Measurements from ENCODE around the gene SLC25A30. TPM values are rescaled to one million over a fixed set of nuclear protein-coding genes. Genes with fewer than 3 reads are reported as not detected.
"Not testable (repeated sequence)": the region's sequence is repeated elsewhere in the genome, so short reads cannot be mapped to it uniquely, and the experiment has no call there.

Gene SLC25A30
- total RNA-seq, 2 donors from 2014 or later, result 15.2 to 22.3 TPM

DNA sequence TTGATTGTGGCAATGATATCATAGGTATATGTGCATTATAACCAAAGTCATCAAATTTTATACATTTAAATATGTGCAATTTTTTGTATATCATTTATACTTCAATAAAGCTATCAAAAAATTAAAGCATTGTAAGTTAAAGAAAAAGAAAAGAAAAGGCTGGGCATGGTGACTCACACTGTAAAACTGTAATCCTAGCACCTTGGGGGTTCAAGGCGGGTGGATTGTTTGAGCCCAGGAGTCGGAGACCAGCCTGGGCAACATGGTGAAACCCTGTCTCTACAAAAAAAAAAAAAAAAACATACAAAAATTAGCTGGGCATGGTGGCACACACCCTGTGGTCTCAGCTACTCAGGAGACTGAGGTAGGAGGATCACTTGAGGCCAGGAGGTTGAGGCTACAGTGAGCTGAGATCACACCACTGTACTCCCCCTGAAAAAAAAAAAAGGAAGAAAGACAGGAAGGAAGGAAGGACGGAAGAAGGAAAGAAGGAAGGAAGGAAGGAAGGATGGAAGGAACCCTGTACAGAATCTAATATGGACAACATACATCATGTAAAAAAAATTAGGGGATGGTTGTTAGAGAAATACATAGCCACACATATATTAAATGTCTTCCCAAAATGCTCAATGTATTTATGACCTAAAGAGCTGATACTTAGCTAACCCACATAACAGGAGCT, 21.7 kb upstream of the SLC25A30 start:
- Mint-ChIP-seq H3K27me3 (no peaks in the 10 kb centered on the region), H3K27ac (no peak overlapping the region), H3K4me1 (peaks cover 12% of the 10 kb centered on the region), H3K36me3 (ENCODE audit: low read depth) (peaks cover 3% of the 10 kb centered on the region), H3K4me3 (no peak overlapping the region)
- no peak for ATAC-seq
- H3K9me3 ChIP-seq (ENCODE audit: control insufficient read depth, low read length, poor library complexity, severe bottlenecking), result no peaks in the 10 kb centered on the region
- DNase-seq, result no peak

DNA sequence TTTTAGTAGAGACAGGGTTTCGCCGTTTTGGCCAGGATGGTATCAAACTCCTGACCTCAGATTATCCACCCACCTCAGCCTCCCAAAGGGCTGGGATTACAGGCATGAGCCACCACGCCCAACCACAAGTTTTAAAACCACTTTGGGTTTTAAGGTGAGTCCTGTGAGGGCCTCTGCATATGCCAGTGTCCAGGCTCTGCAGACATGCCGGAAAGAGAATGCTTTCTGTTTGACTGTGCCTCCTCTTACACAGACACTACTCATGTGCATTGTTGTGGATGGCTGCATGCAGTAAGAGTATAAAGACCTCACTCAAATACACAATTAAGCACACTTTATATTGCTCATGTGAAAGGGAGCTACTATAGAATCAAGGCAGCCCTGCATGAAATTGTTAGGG, 20.8 kb upstream of the SLC25A30 start:
- Mint-ChIP-seq H3K4me3 (no peak overlapping the region), H3K36me3 (ENCODE audit: low read depth) (peaks cover 3% of the 10 kb centered on the region), H3K4me1 (peaks cover 12% of the 10 kb centered on the region), H3K27ac (no peak overlapping the region), H3K27me3 (no peaks in the 10 kb centered on the region)
- DNase-seq (no peak), ATAC-seq (no peak)
- H3K9me3 ChIP-seq (ENCODE audit: control insufficient read depth, low read length, poor library complexity, severe bottlenecking), result no peaks in the 10 kb centered on the region

DNA sequence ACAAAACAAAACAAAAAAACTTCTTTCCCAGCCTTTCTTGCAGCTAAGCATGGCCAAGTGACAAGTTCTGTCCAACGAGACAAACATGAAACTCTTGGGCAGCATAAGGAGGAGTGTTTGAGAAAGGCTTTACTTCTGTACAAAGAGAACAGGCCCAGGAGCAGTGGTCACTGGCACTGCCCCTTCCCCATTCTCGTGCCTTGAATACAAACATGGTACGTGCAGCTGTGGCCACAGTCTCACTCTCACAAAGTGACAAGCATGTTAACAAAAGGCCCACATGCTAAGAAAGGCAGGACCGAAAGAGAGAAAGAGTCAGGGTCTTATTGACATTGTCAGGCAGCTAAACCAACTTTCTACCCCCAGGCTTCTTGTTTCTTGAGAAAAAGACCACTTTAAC, 19.8 kb upstream of the SLC25A30 start:
- no peak for ATAC-seq
- peaks cover 12% of the 10 kb centered on the region for H3K4me1 Mint-ChIP-seq
- H3K27me3 Mint-ChIP-seq, result no peaks in the 10 kb centered on the region
- no peaks in the 10 kb centered on the region for H3K9me3 ChIP-seq (ENCODE audit: control insufficient read depth, low read length, poor library complexity, severe bottlenecking)
- no peaks in the 10 kb centered on the region for H3K36me3 Mint-ChIP-seq (ENCODE audit: low read depth)
- no peak for DNase-seq
- no peak overlapping the region for H3K27ac Mint-ChIP-seq
- H3K4me3 Mint-ChIP-seq, result no peak overlapping the region

DNA sequence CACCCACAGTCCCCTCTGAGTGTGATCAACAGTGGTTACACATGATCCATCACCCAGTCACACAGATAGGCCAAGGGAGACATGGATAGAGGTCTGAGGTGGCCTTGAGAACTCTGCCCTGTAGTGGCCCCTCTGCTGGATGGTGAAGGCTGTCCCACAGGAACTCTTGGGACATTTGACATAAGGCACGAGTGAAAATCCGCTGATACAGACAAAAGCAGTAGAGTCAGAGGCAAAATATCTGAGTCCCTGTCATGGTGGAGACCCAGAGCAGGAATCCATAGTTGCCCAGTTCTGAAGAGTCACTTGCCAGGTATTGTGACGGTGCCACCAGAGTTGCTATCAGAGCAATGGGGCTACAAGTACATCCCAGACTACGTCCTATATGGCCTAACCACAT, 18.8 kb upstream of the SLC25A30 start:
- DNase-seq, result no peak
- no peaks in the 10 kb centered on the region for H3K36me3 Mint-ChIP-seq (ENCODE audit: low read depth)
- H3K27me3 Mint-ChIP-seq, result no peaks in the 10 kb centered on the region
- H3K27ac Mint-ChIP-seq, result no peak overlapping the region
- H3K9me3 ChIP-seq (ENCODE audit: control insufficient read depth, low read length, poor library complexity, severe bottlenecking), result no peaks in the 10 kb centered on the region
- ATAC-seq, result no peak
- H3K4me3 Mint-ChIP-seq, result no peak overlapping the region
- H3K4me1 Mint-ChIP-seq, result peaks cover 9% of the 10 kb centered on the region

DNA sequence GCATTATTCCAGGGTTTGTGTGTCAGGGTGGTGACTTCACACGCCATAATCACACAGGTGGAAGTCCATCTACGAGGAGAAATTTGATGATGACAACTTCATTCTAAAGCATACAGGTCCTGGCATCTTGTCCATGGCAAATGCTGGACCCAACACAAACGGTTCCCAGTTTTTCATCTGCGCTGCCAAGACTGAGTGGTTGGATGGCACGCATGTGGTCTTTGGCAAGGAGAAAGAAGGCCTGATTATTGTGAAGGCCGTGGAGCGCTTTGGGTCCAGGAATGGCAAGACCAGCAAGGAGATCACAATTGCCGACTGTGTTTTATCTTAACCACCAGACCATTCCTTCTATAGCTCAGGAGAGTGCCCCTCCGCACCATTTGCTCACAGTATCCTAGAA, 18.2 kb upstream of the SLC25A30 start:
- Mint-ChIP-seq H3K4me1 (peaks cover 5% of the 10 kb centered on the region), H3K27me3 (no peaks in the 10 kb centered on the region), H3K4me3 (no peak overlapping the region), H3K27ac (no peak overlapping the region), H3K36me3 (ENCODE audit: low read depth) (peaks cover 2% of the 10 kb centered on the region)
- H3K9me3 ChIP-seq (ENCODE audit: control insufficient read depth, low read length, poor library complexity, severe bottlenecking), result no peaks in the 10 kb centered on the region
- ATAC-seq (no peak), DNase-seq (no peak)

DNA sequence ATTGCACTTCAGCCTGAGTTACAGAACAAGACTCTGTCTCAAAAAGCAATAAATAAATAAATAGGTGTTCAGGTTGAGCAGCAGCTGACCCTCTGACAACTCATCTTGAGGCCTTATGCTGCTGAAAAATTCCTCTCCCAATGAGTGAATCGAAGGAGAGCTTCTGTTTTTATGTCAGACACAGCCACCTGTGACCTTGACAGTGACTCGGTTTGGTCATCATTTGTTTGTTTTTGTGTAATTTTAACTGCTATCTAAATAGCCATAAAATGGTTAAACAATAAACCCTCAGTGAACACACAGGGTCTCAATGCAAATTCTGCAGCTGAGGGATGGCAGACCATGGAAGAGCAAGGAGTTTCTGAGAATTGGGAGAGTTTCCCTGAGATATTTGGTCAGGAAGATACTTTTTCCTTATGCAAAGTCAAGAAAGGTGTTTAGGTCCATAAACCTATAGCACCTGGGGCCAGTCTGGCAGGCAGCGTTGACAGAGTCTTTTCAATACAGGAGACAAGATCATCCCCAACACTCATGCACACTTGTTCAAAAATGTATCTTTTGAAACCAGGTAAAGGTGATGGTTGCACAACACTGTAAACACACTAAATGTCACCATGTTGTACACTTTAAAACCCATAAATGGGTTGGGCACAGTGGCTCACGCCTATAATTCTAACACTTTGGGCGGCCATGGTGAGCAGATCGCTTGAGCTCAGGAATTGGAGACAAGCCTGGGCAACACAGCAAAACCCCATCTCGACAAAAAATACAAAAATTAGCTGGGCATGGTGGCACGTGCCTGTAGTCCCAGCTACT, 16.6 kb upstream of the SLC25A30 start:
- ATAC-seq (no peak), DNase-seq (no peak)
- Mint-ChIP-seq H3K4me1 (peaks cover 2% of the 10 kb centered on the region), H3K27ac (no peak overlapping the region), H3K27me3 (no peaks in the 10 kb centered on the region), H3K4me3 (no peak overlapping the region), H3K36me3 (ENCODE audit: low read depth) (peaks cover 2% of the 10 kb centered on the region)
- no peaks in the 10 kb centered on the region for H3K9me3 ChIP-seq (ENCODE audit: control insufficient read depth, low read length, poor library complexity, severe bottlenecking)

DNA sequence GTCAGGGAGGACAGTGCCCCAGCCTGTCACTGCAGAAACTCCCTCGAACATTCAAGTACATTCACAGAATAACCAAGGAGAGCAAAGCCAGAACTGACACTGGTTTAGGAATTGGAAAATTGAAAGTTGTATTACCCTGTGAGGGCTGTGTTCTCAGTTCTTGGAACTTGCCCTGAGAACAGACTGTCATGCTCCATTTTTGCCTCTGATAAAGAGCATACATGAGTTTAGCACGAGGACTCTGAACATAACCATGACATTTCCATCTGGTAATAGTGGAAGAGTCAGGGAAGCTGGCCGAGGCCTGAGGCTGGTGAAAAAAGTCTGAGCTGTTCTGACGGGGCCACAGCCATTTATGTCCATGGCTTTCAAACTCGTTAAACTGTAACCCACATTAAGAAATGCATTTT, 15.2 kb upstream of the SLC25A30 start:
- no peak for ATAC-seq
- Mint-ChIP-seq H3K27me3 (no peaks in the 10 kb centered on the region), H3K27ac (no peak overlapping the region), H3K36me3 (ENCODE audit: low read depth) (peaks cover 2% of the 10 kb centered on the region), H3K4me3 (no peak overlapping the region), H3K4me1 (no peaks in the 10 kb centered on the region)
- H3K9me3 ChIP-seq (ENCODE audit: control insufficient read depth, low read length, poor library complexity, severe bottlenecking), result no peaks in the 10 kb centered on the region
- DNase-seq, result no peak

DNA sequence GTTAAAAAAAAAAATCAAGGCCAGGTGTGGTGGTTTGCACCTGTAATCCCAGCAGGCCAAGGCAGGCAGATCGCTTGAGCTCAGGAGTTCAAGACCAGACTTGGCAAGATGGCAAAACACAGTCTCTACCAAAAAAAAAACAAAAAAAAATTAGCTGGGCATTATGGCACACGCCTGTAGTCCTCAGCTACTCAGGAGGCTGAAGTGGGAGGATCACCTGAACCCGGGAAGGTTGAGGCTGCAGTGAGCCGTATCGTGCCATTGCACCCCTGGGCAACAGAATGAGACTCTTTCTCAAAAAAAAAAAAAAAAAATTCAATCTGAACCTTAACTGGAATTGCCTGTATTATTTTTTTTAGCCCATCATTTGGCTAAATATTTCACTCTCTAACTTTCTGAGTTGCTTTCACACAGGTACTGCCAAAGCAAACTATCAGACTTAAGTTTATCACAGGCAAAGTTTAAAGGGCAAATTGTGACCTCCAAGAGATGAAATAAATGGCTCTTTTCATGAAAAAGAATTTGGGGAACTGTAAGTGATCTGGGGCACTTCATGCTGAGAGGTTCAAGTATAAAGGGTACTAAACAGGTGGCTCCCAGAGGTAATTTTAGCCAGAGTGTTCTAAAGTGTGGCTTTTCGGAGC, 14.7 kb upstream of the SLC25A30 start:
- ATAC-seq (no peak), DNase-seq (no peak)
- no peaks in the 10 kb centered on the region for H3K9me3 ChIP-seq (ENCODE audit: control insufficient read depth, low read length, poor library complexity, severe bottlenecking)
- H3K27me3 Mint-ChIP-seq, result no peaks in the 10 kb centered on the region
- H3K4me3 Mint-ChIP-seq, result no peak overlapping the region
- no peaks in the 10 kb centered on the region for H3K4me1 Mint-ChIP-seq
- H3K27ac Mint-ChIP-seq, result no peak overlapping the region
- peaks cover 2% of the 10 kb centered on the region for H3K36me3 Mint-ChIP-seq (ENCODE audit: low read depth)

DNA sequence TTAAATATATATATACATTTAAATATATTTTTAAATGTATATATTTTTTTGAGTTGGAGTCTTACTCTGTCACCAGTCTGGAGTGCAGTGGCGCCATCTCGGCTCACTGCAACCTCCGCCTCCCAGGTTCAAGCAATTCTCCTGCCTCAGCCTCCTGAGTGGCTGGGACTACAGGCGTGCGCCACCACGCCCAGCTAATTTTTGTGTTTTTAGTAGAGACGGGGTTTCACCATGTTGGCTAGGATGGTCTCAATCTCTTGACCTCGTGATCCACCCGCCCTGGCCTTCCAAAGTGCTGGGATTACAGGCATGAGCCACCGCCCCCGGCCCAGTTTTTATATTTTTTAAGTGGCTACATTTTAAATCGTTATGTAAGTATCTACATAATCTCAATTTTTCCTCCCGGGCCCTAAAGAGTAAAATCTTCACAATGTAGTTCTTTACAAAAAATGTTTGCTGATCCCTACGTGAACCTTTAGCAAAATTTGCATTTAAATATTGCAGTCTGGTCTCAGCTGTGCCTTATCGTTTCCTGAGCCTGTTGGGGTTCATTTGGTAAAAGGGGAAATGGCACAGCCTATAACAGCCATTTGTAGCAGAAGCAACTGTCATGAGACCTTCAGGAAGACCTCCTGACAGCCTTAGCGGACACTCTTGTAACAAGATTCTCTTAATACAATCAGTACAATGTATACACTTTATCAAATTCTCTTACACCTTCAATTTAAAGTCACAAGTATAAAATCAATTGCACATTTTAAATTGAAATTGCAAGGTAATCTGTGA, 8.1 kb upstream of the SLC25A30 start:
- H3K27ac Mint-ChIP-seq; H3K4me3 Mint-ChIP-seq; H3K9me3 ChIP-seq (ENCODE audit: control insufficient read depth, low read length, poor library complexity, severe bottlenecking); H3K36me3 Mint-ChIP-seq (ENCODE audit: low read depth); H3K27me3 Mint-ChIP-seq; H3K4me1 Mint-ChIP-seq; DNase-seq; ATAC-seq: not testable (repeated sequence)

DNA sequence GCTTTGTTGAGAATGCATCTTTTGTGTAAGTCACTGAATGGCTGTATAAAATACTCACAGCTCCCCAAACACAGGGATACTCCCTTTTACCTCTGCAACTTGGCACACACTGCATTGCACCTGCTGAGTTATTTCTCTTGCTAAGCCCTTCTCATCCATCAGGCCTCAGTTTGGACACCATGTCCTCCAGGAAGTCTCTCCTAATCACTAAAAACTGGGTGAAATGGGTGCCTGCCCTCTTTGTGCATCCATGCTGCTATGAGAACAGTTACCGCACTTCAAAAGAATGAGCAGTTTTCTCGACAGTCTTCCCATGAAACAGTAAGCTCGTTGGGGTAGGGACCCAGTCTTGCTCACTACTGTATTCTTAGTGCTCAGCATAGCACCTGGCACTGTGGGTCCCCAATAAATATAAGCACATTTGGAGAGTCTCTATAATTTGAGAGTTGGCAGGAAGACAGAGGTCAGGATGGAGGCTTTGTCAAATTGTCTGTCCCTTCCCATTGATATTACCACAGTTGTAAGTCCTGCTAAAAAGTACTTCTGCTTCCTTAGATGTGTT, 4.6 kb upstream of the SLC25A30 start:
- ATAC-seq (no peak), DNase-seq (no peak)
- no peaks in the 10 kb centered on the region for H3K9me3 ChIP-seq (ENCODE audit: control insufficient read depth, low read length, poor library complexity, severe bottlenecking)
- H3K36me3 Mint-ChIP-seq (ENCODE audit: low read depth), result no peaks in the 10 kb centered on the region
- no peaks in the 10 kb centered on the region for H3K27me3 Mint-ChIP-seq
- no peak overlapping the region for H3K4me3 Mint-ChIP-seq
- peaks cover 10% of the 10 kb centered on the region for H3K4me1 Mint-ChIP-seq
- H3K27ac Mint-ChIP-seq, result no peak overlapping the region

DNA sequence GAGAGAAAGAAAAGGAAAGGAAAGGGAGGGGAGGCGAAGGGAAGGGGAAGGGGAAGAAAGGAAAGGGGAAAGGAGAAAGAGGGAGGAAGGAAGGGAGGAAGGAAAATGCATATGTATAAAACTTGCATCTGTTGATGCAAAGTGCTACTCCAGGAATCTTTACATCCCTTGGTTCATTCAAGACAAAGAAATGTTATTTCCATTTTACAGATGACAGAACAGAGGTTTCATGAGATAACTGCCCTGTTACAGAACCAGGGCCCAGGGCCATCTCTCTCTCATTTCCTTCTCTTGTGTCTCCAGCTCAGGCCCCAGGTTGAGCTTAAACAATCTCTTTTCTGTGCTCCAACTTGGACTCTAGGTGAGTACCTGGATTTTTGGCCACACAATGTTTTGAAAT, 1.8 kb upstream of the SLC25A30 start:
- Mint-ChIP-seq H3K36me3 (ENCODE audit: low read depth) (no peaks in the 10 kb centered on the region), H3K4me1 (peaks cover 19% of the 10 kb centered on the region), H3K27me3 (no peaks in the 10 kb centered on the region), H3K4me3 (peak overlapping the region; percentile 31), H3K27ac (no peak overlapping the region)
- ATAC-seq, result no peak
- no peaks in the 10 kb centered on the region for H3K9me3 ChIP-seq (ENCODE audit: control insufficient read depth, low read length, poor library complexity, severe bottlenecking)
- DNase-seq, result no peak

DNA sequence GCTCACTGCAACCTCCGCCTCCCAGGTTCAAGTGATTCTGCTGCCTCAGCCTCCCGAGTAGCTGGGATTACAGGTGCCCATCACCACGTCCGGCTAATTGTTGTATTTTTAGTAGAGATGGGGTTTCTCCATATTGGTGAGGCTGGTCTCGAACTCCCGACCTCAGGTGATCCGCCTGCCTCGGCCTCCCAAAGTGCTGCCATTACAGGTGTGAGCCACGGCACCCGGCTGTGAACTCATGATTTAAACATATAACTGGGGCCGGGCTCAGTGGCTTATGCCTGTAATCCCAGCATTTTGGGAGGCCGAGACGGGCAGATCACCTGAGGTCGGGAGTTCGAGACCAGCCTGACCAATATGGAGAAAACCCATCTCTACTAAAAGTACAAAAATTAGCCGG, 1.2 kb upstream of the SLC25A30 start:
- H3K4me3 Mint-ChIP-seq; H3K27ac Mint-ChIP-seq; H3K36me3 Mint-ChIP-seq (ENCODE audit: low read depth); ATAC-seq; H3K9me3 ChIP-seq (ENCODE audit: control insufficient read depth, low read length, poor library complexity, severe bottlenecking); H3K27me3 Mint-ChIP-seq; DNase-seq: not testable (repeated sequence)
- H3K4me1 Mint-ChIP-seq, result peaks cover 24% of the 10 kb centered on the region
